ENCODE results near the gene BICD1.
"Not testable (repeated sequence)": the region's sequence is repeated elsewhere in the genome, so short reads cannot be mapped to it uniquely, and the experiment has no call there.

The BICD1 gene

GRCh38 chr12:32249777-32250176 is 143.1 kb downstream of the BICD1 start:
- no peak for DNase-seq

- DNase-seq, result no peak
Observed at GRCh38 chr12:32252199-32253073, 145.8 kb downstream of the BICD1 start.

- no peak for DNase-seq
Observed at GRCh38 chr12:32253154-32253790, 146.6 kb downstream of the BICD1 start.

GRCh38 chr12:32254260-32254956 is 147.8 kb downstream of the BICD1 start:
- no peak for DNase-seq

GRCh38 chr12:32255588-32255987 is 148.9 kb downstream of the BICD1 start:
- DNase-seq, result no peak

GRCh38 chr12:32257695-32258496 is 151.2 kb downstream of the BICD1 start:
- no peak for DNase-seq

GRCh38 chr12:32260696-32261095 is 154.0 kb downstream of the BICD1 start:
- DNase-seq, result no peak

GRCh38 chr12:32261638-32262037 is 155.0 kb downstream of the BICD1 start:
- DNase-seq, result no peak

GRCh38 chr12:32264961-32265360 is 158.3 kb downstream of the BICD1 start:
- no peak for DNase-seq

GRCh38 chr12:32265456-32265855 is 158.8 kb downstream of the BICD1 start:
- DNase-seq, result no peak

- DNase-seq, result peak; percentile 37
Observed at GRCh38 chr12:32265951-32266350, 159.3 kb downstream of the BICD1 start.

GRCh38 chr12:32266756-32267155 is 160.1 kb downstream of the BICD1 start:
- DNase-seq, result no peak

GRCh38 chr12:32270818-32271710 is 164.4 kb downstream of the BICD1 start:
- no peak for DNase-seq

- DNase-seq, result no peak
Observed at GRCh38 chr12:32272465-32272864, 165.8 kb downstream of the BICD1 start.

GRCh38 chr12:32273063-32273522 is 166.4 kb downstream of the BICD1 start:
- no peak for DNase-seq

- DNase-seq, result no peak
Observed at GRCh38 chr12:32273712-32274111, 167.1 kb downstream of the BICD1 start.

GRCh38 chr12:32274665-32275064 is 168.0 kb downstream of the BICD1 start:
- no peak for DNase-seq

- not testable (repeated sequence) for DNase-seq
Observed at GRCh38 chr12:32275520-32275919, 168.9 kb downstream of the BICD1 start.

- DNase-seq, result no peak
Observed at GRCh38 chr12:32277774-32278173, 171.1 kb downstream of the BICD1 start.

GRCh38 chr12:32281098-32281497 is 174.5 kb downstream of the BICD1 start:
- no peak for DNase-seq

- no peak for DNase-seq
Observed at GRCh38 chr12:32284561-32284960, 177.9 kb downstream of the BICD1 start.

- no peak for DNase-seq
Observed at GRCh38 chr12:32285021-32285420, 178.4 kb downstream of the BICD1 start.

All from SIG-M5 (cell line).